Measurements from ENCODE around the gene ANKRD40. TPM values are rescaled to one million over a fixed set of nuclear protein-coding genes. Genes with fewer than 3 reads are reported as not detected.

Gene ANKRD40
- total and polyA plus RNA-seq, 10 donors: 6.8 to 54.6 (median 41.0) TPM

- Histone ChIP-seq H3K36me3 (no peaks in the 10 kb centered on the region), H3K9me3 (no peaks in the 10 kb centered on the region), H3K4me3 (no peak overlapping the region), H3K27me3 (replicated peaks in 1 of 7) (peaks cover 0 to 5% (median 0%) of the 10 kb centered on the region in 7 donors), H3K27ac (no peak overlapping the region), H3K4me1 (peaks cover 0 to 11% (median 8%) of the 10 kb centered on the region in 6 donors)
- no peak for DNase-seq
- TF ChIP-seq POLR2A (IDR thresholded peaks at IDR 0.05) (no peak), POLR2AphosphoS5 (IDR thresholded peaks at IDR 0.05) (no peak), CTCF (IDR thresholded peaks at IDR 0.05 in 8 of 11, conservative IDR thresholded peaks at IDR 0.05 in 3 of 11) (no peak)
- intact Hi-C loops (cut with DNase I; ENCODE audit: low total_unique reads): no loop called here
- 90 to 96% (median 95%) methylated on average over 11 of the region's 11 CpGs for WGBS, 5 donors
These were observed 28.6 kb downstream of the ANKRD40 start for GRCh38 chr17:50679008-50679544.

- peaks cover 0 to 11% (median 8%) of the 10 kb centered on the region in 6 donors for H3K4me1 ChIP-seq
- no peak overlapping the region for H3K27ac ChIP-seq
- intact Hi-C loops (cut with DNase I; ENCODE audit: low total_unique reads): no loop called here
- DNase-seq: no peak
- H3K4me3 ChIP-seq: no peak overlapping the region
- no peaks in the 10 kb centered on the region for H3K9me3 ChIP-seq
- 88 to 96% (median 93%) methylated on average over 12 of the region's 12 CpGs for WGBS, 5 donors
- no peaks in the 10 kb centered on the region for H3K36me3 ChIP-seq
- H3K27me3 ChIP-seq (replicated peaks in 1 of 7): peaks cover 0 to 5% (median 0%) of the 10 kb centered on the region in 7 donors
- TF ChIP-seq POLR2A (IDR thresholded peaks at IDR 0.05) (no peak), CTCF (IDR thresholded peaks at IDR 0.05 in 8 of 11, conservative IDR thresholded peaks at IDR 0.05 in 3 of 11) (no peak), POLR2AphosphoS5 (IDR thresholded peaks at IDR 0.05) (no peak)
These were observed 29.8 kb downstream of the ANKRD40 start for GRCh38 chr17:50677851-50678375.

GRCh38 chr17:50676065-50676975 is 31.4 kb downstream of the ANKRD40 start:
- peaks cover 0 to 7% (median 5%) of the 10 kb centered on the region in 6 donors for H3K4me1 ChIP-seq
- H3K4me3 ChIP-seq: no peak overlapping the region
- no peaks in the 10 kb centered on the region for H3K36me3 ChIP-seq
- no peak for DNase-seq
- no peaks in the 10 kb centered on the region for H3K9me3 ChIP-seq
- 89 to 92% (median 91%) methylated on average over 24 of the region's 24 CpGs for WGBS, 5 donors
- peaks cover 0 to 5% (median 0%) of the 10 kb centered on the region in 7 donors for H3K27me3 ChIP-seq (replicated peaks in 1 of 7)
- intact Hi-C loops (cut with DNase I; ENCODE audit: low total_unique reads): no loop called here
- TF ChIP-seq POLR2AphosphoS5 (IDR thresholded peaks at IDR 0.05): no peak
- TF ChIP-seq POLR2A (IDR thresholded peaks at IDR 0.05): no peak
- TF ChIP-seq CTCF (IDR thresholded peaks at IDR 0.05 in 8 of 11, conservative IDR thresholded peaks at IDR 0.05 in 3 of 11): no peak
- no peak overlapping the region for H3K27ac ChIP-seq

- no peak for DNase-seq
- Histone ChIP-seq H3K4me3 (no peak overlapping the region), H3K4me1 (peaks cover 0 to 5% (median 0%) of the 10 kb centered on the region in 6 donors), H3K27ac (no peak overlapping the region), H3K9me3 (no peaks in the 10 kb centered on the region), H3K27me3 (replicated peaks in 1 of 7) (peaks cover 0 to 5% (median 0%) of the 10 kb centered on the region in 7 donors), H3K36me3 (no peaks in the 10 kb centered on the region)
- WGBS, 5 donors: 87 to 94% (median 93%) methylated on average over 2 to 7 of the region's 7 CpGs
- TF ChIP-seq CTCF (IDR thresholded peaks at IDR 0.05 in 8 of 11, conservative IDR thresholded peaks at IDR 0.05 in 3 of 11): no peak
- TF ChIP-seq POLR2AphosphoS5 (IDR thresholded peaks at IDR 0.05): no peak
- TF ChIP-seq POLR2A (IDR thresholded peaks at IDR 0.05): no peak
- intact Hi-C loops (cut with DNase I; ENCODE audit: low total_unique reads): no loop called here
These were observed 32.1 kb downstream of the ANKRD40 start for GRCh38 chr17:50675627-50676026.
